ENCODE results near the gene HECTD2.
A peak's percentile ranks its signal among the peaks of the same experiment; 100 is the strongest.

Gene HECTD2

GRCh38 chr10:91479583-91479982 lies 69.4 kb downstream of the HECTD2 start:
- TF ChIP-seq ZFX (IDR thresholded peaks at IDR 0.05; ENCODE audit: borderline replicate concordance) (no peak), CTCF (IDR thresholded peaks at IDR 0.05) (0 out of 2 replicates have a peak, but pooled peaks have one; percentile 6)

GRCh38 chr10:91487911-91488582 lies 77.9 kb downstream of the HECTD2 start:
- no peak overlapping the region for H3K27ac ChIP-seq
- TF ChIP-seq CTCF (IDR thresholded peaks at IDR 0.05) = no peak
- no peak for TF ChIP-seq ZFX (IDR thresholded peaks at IDR 0.05; ENCODE audit: borderline replicate concordance)

More at GRCh38 chr10:91479583-91479982, 69.4 kb downstream of the HECTD2 start:
- H3K27ac ChIP-seq = no peak overlapping the region

- TF ChIP-seq CTCF (IDR thresholded peaks at IDR 0.05) (peak; percentile 56), ZFX (IDR thresholded peaks at IDR 0.05; ENCODE audit: borderline replicate concordance) (no peak)
- H3K27ac ChIP-seq = no peak overlapping the region
These were observed 83.2 kb downstream of the HECTD2 start for GRCh38 chr10:91493313-91493712.

- TF ChIP-seq ZFX (IDR thresholded peaks at IDR 0.05; ENCODE audit: borderline replicate concordance) = no peak
- no peak for TF ChIP-seq CTCF (IDR thresholded peaks at IDR 0.05)
- H3K27ac ChIP-seq = no peak overlapping the region
These were observed 85.3 kb downstream of the HECTD2 start for GRCh38 chr10:91495402-91495801.

- no peak overlapping the region for H3K27ac ChIP-seq
- TF ChIP-seq CTCF (IDR thresholded peaks at IDR 0.05) = no peak
- TF ChIP-seq ZFX (IDR thresholded peaks at IDR 0.05; ENCODE audit: borderline replicate concordance) = no peak
These were observed 85.9 kb downstream of the HECTD2 start for GRCh38 chr10:91496016-91496415.

- no peak for TF ChIP-seq CTCF (IDR thresholded peaks at IDR 0.05)
- no peak for TF ChIP-seq ZFX (IDR thresholded peaks at IDR 0.05; ENCODE audit: borderline replicate concordance)
- no peak overlapping the region for H3K27ac ChIP-seq
These were observed 101.6 kb downstream of the HECTD2 start for GRCh38 chr10:91511549-91512330.

- no peak for TF ChIP-seq CTCF (IDR thresholded peaks at IDR 0.05)
- TF ChIP-seq ZFX (IDR thresholded peaks at IDR 0.05; ENCODE audit: borderline replicate concordance) = no peak
- H3K27ac ChIP-seq = no peak overlapping the region
These were observed 102.3 kb downstream of the HECTD2 start for GRCh38 chr10:91512458-91512857.
